DND-41 (cell line): ENCODE measurements around the gene RPP25L.

Experiments
- CTCF ChIP-seq: IDR thresholded peaks from 2 replicates; pipeline ENCODE4 v1.5.1; 2012; ENCODE audit warnings: borderline replicate concordance, low read length, moderate library complexity, mild to moderate bottlenecking; ENCODE audit not compliant: poor library complexity, severe bottlenecking; ENCODE audit errors: extremely low read depth
- EZH2 ChIP-seq: IDR thresholded peaks from 3 replicates; pipeline ENCODE4 v1.6.1; 2012; ENCODE audit warnings: borderline replicate concordance, low read depth, mild to moderate bottlenecking, moderate library complexity, low read length, inconsistent platforms; ENCODE audit not compliant: severe bottlenecking

DNA sequence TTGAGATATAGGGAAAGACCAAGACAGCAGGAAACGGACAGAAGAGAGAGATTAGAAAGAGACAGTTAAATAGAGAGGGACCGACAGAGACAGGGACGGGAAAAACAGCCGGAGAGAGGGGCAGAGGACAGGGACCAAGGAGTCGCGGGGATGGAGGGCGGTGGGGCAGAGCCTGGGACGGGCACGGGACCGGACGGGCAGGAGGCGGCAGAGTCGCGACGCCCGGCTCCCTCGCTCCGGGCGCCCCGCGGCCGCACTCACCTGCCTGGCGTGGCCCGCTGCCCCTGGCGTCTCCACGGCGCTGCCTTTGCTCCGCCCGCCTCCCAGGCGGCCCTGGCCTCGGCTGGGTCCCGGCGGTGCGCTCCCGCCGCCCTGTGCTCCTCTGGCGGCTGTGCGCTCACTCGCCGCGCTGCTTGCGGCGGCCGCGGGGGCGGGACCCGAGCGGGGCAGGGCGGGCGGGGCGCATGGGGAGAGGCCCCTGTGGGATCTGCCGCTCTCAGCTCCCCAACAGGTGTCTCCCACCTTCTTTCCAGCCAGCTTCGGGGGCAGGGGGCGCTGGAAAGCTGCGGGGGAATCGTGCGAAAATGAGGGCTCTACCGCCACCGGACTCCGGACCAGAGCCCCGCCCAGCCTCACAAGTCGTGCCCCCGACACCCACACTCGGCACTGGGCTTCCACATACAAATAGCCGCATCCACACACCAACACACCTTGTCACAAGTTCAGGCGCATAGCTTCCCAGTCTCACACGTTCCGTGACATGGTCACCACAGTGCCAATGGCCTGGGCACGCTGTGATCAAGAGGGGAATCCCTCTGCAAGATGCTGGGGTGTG, 17.0 kb upstream of the RPP25L start, which contains the start of gene ARID3C:
- no peak for TF ChIP-seq CTCF
- no peak for TF ChIP-seq EZH2
